Suprapubic skin (tissue), 3 donors: ENCODE measurements around the gene EIF2S2.

Experiments used
- EP300 ChIP-seq: sonication (generic); formaldehyde crosslinking; IDR thresholded peaks from one replicate; pipeline ENCODE4 v1.6.1; 2017; ENCODE audit warnings: antibody characterized with exemption
- TF ChIP-seq, protein P1 (sequence below), 2 donors: fragments of 200-600 bp in 1 of 2; fragments of 450-650 bp in 1 of 2; sonication (generic) in 1 of 2; IDR thresholded peaks; one replicate each; pipeline ENCODE4 v1.5.1; 2016 to 2019; ENCODE audit warnings: antibody characterized with exemption in 2 of 2, mild to moderate bottlenecking in 1 of 2, moderate library complexity in 1 of 2

DNA sequence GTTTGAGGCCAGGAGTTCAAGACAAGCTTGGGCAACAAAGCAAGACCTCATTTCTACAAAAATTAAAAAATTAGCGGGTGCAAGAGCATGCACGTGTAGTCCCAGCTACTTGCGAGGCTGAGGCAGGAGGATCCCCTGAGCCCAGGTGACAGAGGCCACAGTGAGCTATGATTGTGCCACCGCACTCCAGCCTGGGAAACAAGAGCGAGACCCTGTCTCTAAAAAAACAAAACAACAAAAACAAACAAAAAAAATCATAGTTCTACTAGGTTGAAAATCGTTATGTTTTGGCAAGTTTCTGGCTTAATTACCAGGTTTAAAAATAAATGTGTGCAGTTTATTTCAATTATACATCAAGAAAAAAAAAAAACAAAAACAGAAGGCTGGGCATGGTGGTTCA lies 2.6 kb downstream of the EIF2S2 start:
- TF ChIP-seq, protein P1, sequence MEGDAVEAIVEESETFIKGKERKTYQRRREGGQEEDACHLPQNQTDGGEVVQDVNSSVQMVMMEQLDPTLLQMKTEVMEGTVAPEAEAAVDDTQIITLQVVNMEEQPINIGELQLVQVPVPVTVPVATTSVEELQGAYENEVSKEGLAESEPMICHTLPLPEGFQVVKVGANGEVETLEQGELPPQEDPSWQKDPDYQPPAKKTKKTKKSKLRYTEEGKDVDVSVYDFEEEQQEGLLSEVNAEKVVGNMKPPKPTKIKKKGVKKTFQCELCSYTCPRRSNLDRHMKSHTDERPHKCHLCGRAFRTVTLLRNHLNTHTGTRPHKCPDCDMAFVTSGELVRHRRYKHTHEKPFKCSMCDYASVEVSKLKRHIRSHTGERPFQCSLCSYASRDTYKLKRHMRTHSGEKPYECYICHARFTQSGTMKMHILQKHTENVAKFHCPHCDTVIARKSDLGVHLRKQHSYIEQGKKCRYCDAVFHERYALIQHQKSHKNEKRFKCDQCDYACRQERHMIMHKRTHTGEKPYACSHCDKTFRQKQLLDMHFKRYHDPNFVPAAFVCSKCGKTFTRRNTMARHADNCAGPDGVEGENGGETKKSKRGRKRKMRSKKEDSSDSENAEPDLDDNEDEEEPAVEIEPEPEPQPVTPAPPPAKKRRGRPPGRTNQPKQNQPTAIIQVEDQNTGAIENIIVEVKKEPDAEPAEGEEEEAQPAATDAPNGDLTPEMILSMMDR (IDR thresholded peaks at IDR 0.05) = no peak
- TF ChIP-seq EP300 = no peak
